Measurements from ENCODE around the gene DAB1. TPM values are rescaled to one million over a fixed set of nuclear protein-coding genes. Genes with fewer than 3 reads are reported as not detected.

DAB1 gene
- total RNA-seq, 1 donor from 2014 or later, result 14.0 TPM

DNA sequence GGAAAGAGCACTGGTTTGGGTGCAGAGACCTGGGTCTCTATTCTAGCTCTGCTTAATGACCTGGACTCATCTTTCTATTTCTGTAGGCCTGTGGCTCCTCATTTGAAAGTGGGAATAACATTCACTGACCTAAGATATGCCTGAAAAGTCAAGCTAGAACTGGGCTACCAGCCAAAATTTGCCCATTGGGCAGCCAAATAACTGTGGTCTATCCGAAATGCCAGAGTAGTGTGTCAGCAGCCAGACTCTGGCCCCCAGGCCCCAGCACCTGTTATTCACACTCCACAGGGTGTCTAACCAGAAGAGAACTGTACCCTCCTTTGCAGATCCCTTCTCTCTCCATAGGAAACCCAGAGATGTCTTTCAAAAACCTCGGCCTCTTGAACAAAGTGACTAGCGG, 12.6 kb downstream of the DAB1 start:
- no peak overlapping the region for H3K4me3 Mint-ChIP-seq
- peaks cover 17% of the 10 kb centered on the region for H3K4me1 Mint-ChIP-seq
- H3K27ac Mint-ChIP-seq (ENCODE audit: unreplicated experiment), result no peak overlapping the region
- H3K27me3 Mint-ChIP-seq (ENCODE audit: low read depth), result no peaks in the 10 kb centered on the region
- DNase-seq (ENCODE audit: low read depth, low spot score), result no peak
- H3K36me3 Mint-ChIP-seq (ENCODE audit: low read depth), result peaks cover 13% of the 10 kb centered on the region
- peaks cover 14% of the 10 kb centered on the region for H3K9me3 Mint-ChIP-seq
- TF ChIP-seq, protein P1, sequence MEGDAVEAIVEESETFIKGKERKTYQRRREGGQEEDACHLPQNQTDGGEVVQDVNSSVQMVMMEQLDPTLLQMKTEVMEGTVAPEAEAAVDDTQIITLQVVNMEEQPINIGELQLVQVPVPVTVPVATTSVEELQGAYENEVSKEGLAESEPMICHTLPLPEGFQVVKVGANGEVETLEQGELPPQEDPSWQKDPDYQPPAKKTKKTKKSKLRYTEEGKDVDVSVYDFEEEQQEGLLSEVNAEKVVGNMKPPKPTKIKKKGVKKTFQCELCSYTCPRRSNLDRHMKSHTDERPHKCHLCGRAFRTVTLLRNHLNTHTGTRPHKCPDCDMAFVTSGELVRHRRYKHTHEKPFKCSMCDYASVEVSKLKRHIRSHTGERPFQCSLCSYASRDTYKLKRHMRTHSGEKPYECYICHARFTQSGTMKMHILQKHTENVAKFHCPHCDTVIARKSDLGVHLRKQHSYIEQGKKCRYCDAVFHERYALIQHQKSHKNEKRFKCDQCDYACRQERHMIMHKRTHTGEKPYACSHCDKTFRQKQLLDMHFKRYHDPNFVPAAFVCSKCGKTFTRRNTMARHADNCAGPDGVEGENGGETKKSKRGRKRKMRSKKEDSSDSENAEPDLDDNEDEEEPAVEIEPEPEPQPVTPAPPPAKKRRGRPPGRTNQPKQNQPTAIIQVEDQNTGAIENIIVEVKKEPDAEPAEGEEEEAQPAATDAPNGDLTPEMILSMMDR (conservative IDR thresholded peaks at IDR 0.05), result no peak

DNA sequence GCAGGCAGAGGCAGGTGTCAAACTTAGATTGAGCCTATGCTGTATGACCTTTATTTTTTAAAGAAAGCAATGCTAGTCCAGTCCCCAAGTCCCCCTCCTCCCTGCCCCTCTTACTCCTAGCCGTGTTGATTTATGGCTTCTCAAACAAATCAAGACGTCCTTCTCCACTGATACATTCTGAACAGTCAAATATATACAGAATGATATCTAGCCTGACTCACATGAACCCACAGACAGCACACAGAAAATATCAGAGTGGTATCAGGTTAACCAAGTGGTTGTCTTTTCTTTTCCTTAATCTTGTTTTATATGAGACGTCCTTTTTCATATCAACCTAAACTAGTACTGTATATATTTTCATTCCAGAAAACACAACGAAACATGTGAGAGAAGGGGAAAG, 13.4 kb downstream of the DAB1 start:
- TF ChIP-seq, protein P1 (conservative IDR thresholded peaks at IDR 0.05), result no peak
- Mint-ChIP-seq H3K9me3 (peaks cover 14% of the 10 kb centered on the region), H3K4me1 (peaks cover 17% of the 10 kb centered on the region), H3K27ac (ENCODE audit: unreplicated experiment) (no peak overlapping the region), H3K27me3 (ENCODE audit: low read depth) (no peaks in the 10 kb centered on the region), H3K4me3 (no peak overlapping the region), H3K36me3 (ENCODE audit: low read depth) (peaks cover 13% of the 10 kb centered on the region)
- no peak for DNase-seq (ENCODE audit: low read depth, low spot score)

DNA sequence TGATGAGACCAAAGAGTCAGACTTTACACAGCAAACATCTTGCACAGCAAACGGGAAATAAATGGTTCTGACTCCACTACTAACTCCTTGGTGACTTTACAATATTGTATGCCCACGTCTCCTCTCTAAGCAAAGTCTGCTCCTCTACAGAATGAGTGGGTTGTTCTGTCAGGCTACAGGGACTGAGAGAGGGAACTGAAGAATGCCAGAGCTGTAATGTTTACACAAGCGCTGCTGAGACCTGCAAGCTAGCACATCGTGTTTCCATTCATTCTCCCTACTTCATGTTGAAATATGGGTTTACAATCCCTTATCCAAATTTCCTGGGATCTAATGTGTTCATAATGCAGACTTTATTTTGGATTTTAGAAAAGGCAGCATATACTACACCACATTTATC, 15.9 kb downstream of the DAB1 start:
- TF ChIP-seq, protein P1 (conservative IDR thresholded peaks at IDR 0.05), result no peak
- no peaks in the 10 kb centered on the region for H3K27me3 Mint-ChIP-seq (ENCODE audit: low read depth)
- H3K36me3 Mint-ChIP-seq (ENCODE audit: low read depth), result peaks cover 8% of the 10 kb centered on the region
- peaks cover 17% of the 10 kb centered on the region for H3K4me1 Mint-ChIP-seq
- no peak for DNase-seq (ENCODE audit: low read depth, low spot score)
- H3K27ac Mint-ChIP-seq (ENCODE audit: unreplicated experiment), result no peak overlapping the region
- H3K9me3 Mint-ChIP-seq, result peaks cover 8% of the 10 kb centered on the region
- no peak overlapping the region for H3K4me3 Mint-ChIP-seq

DNA sequence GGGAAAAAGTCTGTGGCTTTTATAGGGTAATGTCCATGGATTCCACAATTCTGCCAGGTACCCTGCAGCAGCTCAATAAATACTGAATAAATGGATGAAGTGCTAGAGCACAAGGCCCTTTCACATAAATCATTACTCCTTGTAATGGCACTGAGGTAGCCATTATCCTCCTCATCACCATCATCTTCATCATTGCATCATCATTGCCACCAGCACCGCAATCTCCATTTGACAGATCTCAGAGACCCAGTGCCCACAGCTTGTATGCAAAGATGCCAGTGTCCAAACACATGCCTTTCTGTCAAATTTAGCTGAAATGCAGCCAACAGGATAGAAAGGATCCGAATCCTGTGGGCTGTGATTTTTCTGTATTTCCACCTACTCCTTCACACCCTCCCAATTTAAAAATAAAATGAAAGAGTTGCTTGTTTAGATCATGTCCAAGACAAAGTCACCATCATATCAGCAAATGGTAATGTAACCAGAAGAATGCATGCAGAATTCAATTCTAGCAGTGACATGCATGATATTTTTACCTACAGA, 17.4 kb downstream of the DAB1 start:
- Mint-ChIP-seq H3K4me3 (no peak overlapping the region), H3K36me3 (ENCODE audit: low read depth) (no peaks in the 10 kb centered on the region), H3K4me1 (peaks cover 12% of the 10 kb centered on the region), H3K27me3 (ENCODE audit: low read depth) (no peaks in the 10 kb centered on the region), H3K27ac (ENCODE audit: unreplicated experiment) (no peak overlapping the region), H3K9me3 (no peaks in the 10 kb centered on the region)
- TF ChIP-seq, protein P1 (conservative IDR thresholded peaks at IDR 0.05), result no peak
- no peak for DNase-seq (ENCODE audit: low read depth, low spot score)

DNA sequence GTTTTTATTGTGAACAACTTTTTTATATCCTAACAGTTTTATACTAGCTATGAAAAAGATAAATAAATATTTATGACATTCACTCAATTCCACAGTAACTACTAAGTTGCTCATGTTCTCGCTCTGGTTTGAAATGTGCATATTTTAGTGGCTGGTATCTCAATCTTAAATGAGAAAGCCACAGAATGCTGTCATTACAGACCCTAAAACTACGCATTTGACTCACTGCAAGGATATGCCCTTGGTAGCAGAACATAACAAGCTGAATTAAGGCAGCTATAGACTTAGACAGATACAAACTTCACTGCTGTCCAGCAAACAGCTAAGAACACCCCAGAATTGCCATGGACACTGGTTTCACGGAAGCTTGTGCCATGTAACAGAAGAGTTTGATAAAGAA, 19.0 kb downstream of the DAB1 start:
- no peaks in the 10 kb centered on the region for H3K36me3 Mint-ChIP-seq (ENCODE audit: low read depth)
- H3K4me1 Mint-ChIP-seq, result peaks cover 10% of the 10 kb centered on the region
- TF ChIP-seq, protein P1 (conservative IDR thresholded peaks at IDR 0.05), result no peak

More for the DNA sequence above, 19.0 kb downstream of the DAB1 start:
- no peak overlapping the region for H3K27ac Mint-ChIP-seq (ENCODE audit: unreplicated experiment)
- H3K4me3 Mint-ChIP-seq, result no peak overlapping the region
- no peaks in the 10 kb centered on the region for H3K27me3 Mint-ChIP-seq (ENCODE audit: low read depth)
- no peak for DNase-seq (ENCODE audit: low read depth, low spot score)
- H3K9me3 Mint-ChIP-seq, result no peaks in the 10 kb centered on the region
